ENCODE results near the gene PTPRF.

Gene PTPRF

DNA sequence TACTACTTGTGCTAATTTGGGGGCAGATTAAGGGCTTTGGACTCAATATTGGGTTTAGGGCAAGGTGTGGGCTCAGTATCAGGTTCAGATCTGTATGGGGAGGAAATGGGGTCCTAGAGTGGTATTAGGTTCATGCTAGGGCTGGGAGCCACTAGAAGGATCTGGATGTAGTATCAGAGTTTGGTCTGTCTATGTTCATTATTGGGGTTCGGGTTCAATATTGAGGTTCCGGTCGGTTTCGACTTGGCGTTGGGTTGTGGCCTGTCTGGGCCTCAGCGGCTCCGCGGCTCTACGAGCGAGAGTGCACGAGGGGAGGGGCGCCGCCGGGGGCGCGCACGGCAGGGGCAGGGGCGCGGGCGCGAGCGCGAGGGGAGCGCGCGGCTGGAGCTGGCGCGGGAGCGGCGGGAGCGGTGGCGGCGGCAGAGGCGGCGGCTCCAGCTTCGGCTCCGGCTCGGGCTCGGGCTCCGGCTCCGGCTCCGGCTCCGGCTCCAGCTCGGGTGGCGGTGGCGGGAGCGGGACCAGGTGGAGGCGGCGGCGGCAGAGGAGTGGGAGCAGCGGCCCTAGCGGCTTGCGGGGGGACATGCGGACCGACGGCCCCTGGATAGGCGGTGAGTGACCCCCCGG lies at the start of gene PTPRF:
Gene PTPRF (plus strand): TSS at position 401 of the 624 bp plus-strand sequence. CDS start 14,193 bp downstream, outside the sequence.
- no peaks in the 10 kb centered on the region for H3K36me3 ChIP-seq (ENCODE audit: control insufficient read depth in 2 of 2, insufficient read depth in 2 of 2, low read length in 2 of 2)
- H3K27me3 ChIP-seq (ENCODE audit: control insufficient read depth in 2 of 2, insufficient read depth in 2 of 2, low read length in 2 of 2), result no peaks in the 10 kb centered on the region
- H3K4me1 ChIP-seq (ENCODE audit: control insufficient read depth in 2 of 2, insufficient read depth in 2 of 2, low read length in 2 of 2), result peaks cover 22 to 42% of the 10 kb centered on the region in 2 donors
- H3K9me3 ChIP-seq (ENCODE audit: control insufficient read depth in 2 of 2, low read length in 2 of 2), result no peaks in the 10 kb centered on the region
- peak within 1 kb of the TSS; percentile 84 to 86 for H3K27ac ChIP-seq (ENCODE audit: low read depth in 2 of 2, low read length in 2 of 2)
- H3K9ac ChIP-seq (ENCODE audit: low read depth in 1 of 2, low read length in 2 of 2), result peak within 1 kb of the TSS; percentile 85 to 86
- peak within 1 kb of the TSS; percentile 82 to 83 for H3K4me3 ChIP-seq (ENCODE audit: low read length in 2 of 2)

DNA sequence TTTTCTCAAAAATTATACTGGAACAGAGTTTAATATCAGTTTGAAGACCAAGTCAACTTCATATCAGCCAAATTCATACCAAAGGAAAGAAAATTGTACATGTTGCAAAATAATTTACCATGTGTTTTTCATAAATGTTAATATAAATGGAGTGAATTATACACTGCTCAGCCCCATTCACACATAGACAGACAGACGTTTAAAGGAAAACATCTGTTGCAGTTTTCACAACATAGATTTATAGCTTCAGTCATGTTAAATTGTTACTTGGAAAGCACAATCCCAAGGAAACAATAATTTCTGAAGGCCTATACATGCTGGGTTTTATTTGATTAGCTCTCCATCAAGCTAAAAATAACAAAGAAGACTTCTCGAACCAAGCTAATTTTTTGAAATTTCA lies 49.2 kb upstream of the PTPRF start:
- no peak overlapping the region for H3K27ac ChIP-seq (ENCODE audit: low read depth in 2 of 2, low read length in 2 of 2)

GRCh38 chr1:43482215-43482614 lies 48.5 kb upstream of the PTPRF start:
- Histone ChIP-seq H3K27ac (ENCODE audit: low read depth in 2 of 2, low read length in 2 of 2) (no peak overlapping the region), H3K27me3 (ENCODE audit: control insufficient read depth in 2 of 2, insufficient read depth in 2 of 2, low read length in 2 of 2) (no peaks in the 10 kb centered on the region), H3K4me1 (ENCODE audit: control insufficient read depth in 2 of 2, insufficient read depth in 2 of 2, low read length in 2 of 2) (peaks cover 0 to 2% of the 10 kb centered on the region in 2 donors), H3K9ac (ENCODE audit: low read depth in 1 of 2, low read length in 2 of 2) (no peak overlapping the region), H3K4me3 (ENCODE audit: low read length in 2 of 2) (no peak overlapping the region), H3K9me3 (ENCODE audit: control insufficient read depth in 2 of 2, low read length in 2 of 2) (no peaks in the 10 kb centered on the region), H3K36me3 (ENCODE audit: control insufficient read depth in 2 of 2, insufficient read depth in 2 of 2, low read length in 2 of 2) (no peaks in the 10 kb centered on the region)

More for the DNA sequence above, 49.2 kb upstream of the PTPRF start:
- Histone ChIP-seq H3K4me1 (ENCODE audit: control insufficient read depth in 2 of 2, insufficient read depth in 2 of 2, low read length in 2 of 2) (peaks cover 0 to 2% of the 10 kb centered on the region in 2 donors), H3K4me3 (ENCODE audit: low read length in 2 of 2) (no peak overlapping the region), H3K36me3 (ENCODE audit: control insufficient read depth in 2 of 2, insufficient read depth in 2 of 2, low read length in 2 of 2) (no peaks in the 10 kb centered on the region), H3K9ac (ENCODE audit: low read depth in 1 of 2, low read length in 2 of 2) (no peak overlapping the region), H3K9me3 (ENCODE audit: control insufficient read depth in 2 of 2, low read length in 2 of 2) (no peaks in the 10 kb centered on the region), H3K27me3 (ENCODE audit: control insufficient read depth in 2 of 2, insufficient read depth in 2 of 2, low read length in 2 of 2) (no peaks in the 10 kb centered on the region)

DNA sequence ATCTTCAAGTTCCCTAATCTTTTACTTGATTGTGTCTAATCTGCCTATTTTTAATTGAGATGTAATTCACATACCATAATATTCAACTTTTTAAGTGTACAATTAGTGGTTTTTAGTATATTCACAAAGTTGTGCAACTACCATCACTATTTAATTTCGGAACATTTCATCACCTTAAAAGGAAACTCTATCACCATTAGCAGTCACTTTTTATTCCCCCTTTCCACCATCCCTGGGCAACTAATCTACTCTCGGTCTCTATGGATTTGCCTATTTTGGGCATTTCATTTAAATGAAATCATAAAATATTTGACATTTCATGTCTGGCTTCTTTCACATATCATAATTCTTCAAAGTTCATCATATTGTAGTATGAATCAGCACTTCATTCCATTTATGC lies 46.3 kb upstream of the PTPRF start:
- Histone ChIP-seq H3K4me1 (ENCODE audit: control insufficient read depth in 2 of 2, insufficient read depth in 2 of 2, low read length in 2 of 2) (peaks cover 0 to 2% of the 10 kb centered on the region in 2 donors), H3K9ac (ENCODE audit: low read depth in 1 of 2, low read length in 2 of 2) (no peak overlapping the region), H3K4me3 (ENCODE audit: low read length in 2 of 2) (no peak overlapping the region), H3K9me3 (ENCODE audit: control insufficient read depth in 2 of 2, low read length in 2 of 2) (peaks cover 0 to 7% of the 10 kb centered on the region in 2 donors), H3K27me3 (ENCODE audit: control insufficient read depth in 2 of 2, insufficient read depth in 2 of 2, low read length in 2 of 2) (no peaks in the 10 kb centered on the region), H3K27ac (ENCODE audit: low read depth in 2 of 2, low read length in 2 of 2) (no peak overlapping the region), H3K36me3 (ENCODE audit: control insufficient read depth in 2 of 2, insufficient read depth in 2 of 2, low read length in 2 of 2) (no peaks in the 10 kb centered on the region)

DNA sequence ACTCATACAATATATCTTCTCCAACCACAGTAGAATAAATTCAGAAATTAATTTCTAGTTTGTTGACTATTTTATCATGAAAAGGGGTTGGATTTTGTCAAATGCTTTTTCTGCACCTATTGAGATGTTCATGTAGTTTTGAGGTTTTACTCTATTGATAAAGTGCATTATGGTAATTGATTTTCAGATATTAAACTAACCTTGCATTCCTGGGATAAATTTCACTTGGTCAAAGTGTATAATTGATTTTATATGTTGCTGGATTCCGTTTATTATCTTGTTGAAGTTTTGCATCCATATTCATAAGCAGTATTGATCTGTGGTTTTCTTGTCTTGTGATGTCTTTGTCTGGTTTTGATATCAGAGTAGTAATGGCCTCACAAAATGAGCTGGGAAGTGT lies 42.5 kb upstream of the PTPRF start:
- no peak overlapping the region for H3K4me3 ChIP-seq (ENCODE audit: low read length in 2 of 2)
- no peak overlapping the region for H3K27ac ChIP-seq (ENCODE audit: low read depth in 2 of 2, low read length in 2 of 2)
- no peaks in the 10 kb centered on the region for H3K4me1 ChIP-seq (ENCODE audit: control insufficient read depth in 2 of 2, insufficient read depth in 2 of 2, low read length in 2 of 2)
- peaks cover 2 to 7% of the 10 kb centered on the region in 2 donors for H3K9me3 ChIP-seq (ENCODE audit: control insufficient read depth in 2 of 2, low read length in 2 of 2)
- H3K36me3 ChIP-seq (ENCODE audit: control insufficient read depth in 2 of 2, insufficient read depth in 2 of 2, low read length in 2 of 2), result no peaks in the 10 kb centered on the region
- no peak overlapping the region for H3K9ac ChIP-seq (ENCODE audit: low read depth in 1 of 2, low read length in 2 of 2)
- H3K27me3 ChIP-seq (ENCODE audit: control insufficient read depth in 2 of 2, insufficient read depth in 2 of 2, low read length in 2 of 2), result no peaks in the 10 kb centered on the region

GRCh38 chr1:43491061-43491460 lies 39.6 kb upstream of the PTPRF start:
- Histone ChIP-seq H3K36me3 (ENCODE audit: control insufficient read depth in 2 of 2, insufficient read depth in 2 of 2, low read length in 2 of 2) (no peaks in the 10 kb centered on the region), H3K27ac (ENCODE audit: low read depth in 2 of 2, low read length in 2 of 2) (no peak overlapping the region), H3K9me3 (ENCODE audit: control insufficient read depth in 2 of 2, low read length in 2 of 2) (peaks cover 2 to 7% of the 10 kb centered on the region in 2 donors), H3K4me3 (ENCODE audit: low read length in 2 of 2) (no peak overlapping the region), H3K9ac (ENCODE audit: low read depth in 1 of 2, low read length in 2 of 2) (no peak overlapping the region), H3K27me3 (ENCODE audit: control insufficient read depth in 2 of 2, insufficient read depth in 2 of 2, low read length in 2 of 2) (no peaks in the 10 kb centered on the region), H3K4me1 (ENCODE audit: control insufficient read depth in 2 of 2, insufficient read depth in 2 of 2, low read length in 2 of 2) (no peaks in the 10 kb centered on the region)

GRCh38 chr1:43492826-43493225 lies 37.9 kb upstream of the PTPRF start:
- no peak overlapping the region for H3K4me3 ChIP-seq (ENCODE audit: low read length in 2 of 2)
- H3K36me3 ChIP-seq (ENCODE audit: control insufficient read depth in 2 of 2, insufficient read depth in 2 of 2, low read length in 2 of 2), result no peaks in the 10 kb centered on the region
- no peaks in the 10 kb centered on the region for H3K27me3 ChIP-seq (ENCODE audit: control insufficient read depth in 2 of 2, insufficient read depth in 2 of 2, low read length in 2 of 2)
- H3K9ac ChIP-seq (ENCODE audit: low read depth in 1 of 2, low read length in 2 of 2), result no peak overlapping the region
- peaks cover 2 to 6% of the 10 kb centered on the region in 2 donors for H3K9me3 ChIP-seq (ENCODE audit: control insufficient read depth in 2 of 2, low read length in 2 of 2)
- no peak overlapping the region for H3K27ac ChIP-seq (ENCODE audit: low read depth in 2 of 2, low read length in 2 of 2)
- H3K4me1 ChIP-seq (ENCODE audit: control insufficient read depth in 2 of 2, insufficient read depth in 2 of 2, low read length in 2 of 2), result no peaks in the 10 kb centered on the region

- Histone ChIP-seq H3K9ac (ENCODE audit: low read depth in 1 of 2, low read length in 2 of 2) (no peak overlapping the region), H3K27ac (ENCODE audit: low read depth in 2 of 2, low read length in 2 of 2) (no peak overlapping the region), H3K9me3 (ENCODE audit: control insufficient read depth in 2 of 2, low read length in 2 of 2) (peaks cover 0 to 2% of the 10 kb centered on the region in 2 donors), H3K36me3 (ENCODE audit: control insufficient read depth in 2 of 2, insufficient read depth in 2 of 2, low read length in 2 of 2) (no peaks in the 10 kb centered on the region), H3K27me3 (ENCODE audit: control insufficient read depth in 2 of 2, insufficient read depth in 2 of 2, low read length in 2 of 2) (no peaks in the 10 kb centered on the region), H3K4me1 (ENCODE audit: control insufficient read depth in 2 of 2, insufficient read depth in 2 of 2, low read length in 2 of 2) (no peaks in the 10 kb centered on the region), H3K4me3 (ENCODE audit: low read length in 2 of 2) (no peak overlapping the region)
Observed at GRCh38 chr1:43493661-43494450, 36.8 kb upstream of the PTPRF start.

DNA sequence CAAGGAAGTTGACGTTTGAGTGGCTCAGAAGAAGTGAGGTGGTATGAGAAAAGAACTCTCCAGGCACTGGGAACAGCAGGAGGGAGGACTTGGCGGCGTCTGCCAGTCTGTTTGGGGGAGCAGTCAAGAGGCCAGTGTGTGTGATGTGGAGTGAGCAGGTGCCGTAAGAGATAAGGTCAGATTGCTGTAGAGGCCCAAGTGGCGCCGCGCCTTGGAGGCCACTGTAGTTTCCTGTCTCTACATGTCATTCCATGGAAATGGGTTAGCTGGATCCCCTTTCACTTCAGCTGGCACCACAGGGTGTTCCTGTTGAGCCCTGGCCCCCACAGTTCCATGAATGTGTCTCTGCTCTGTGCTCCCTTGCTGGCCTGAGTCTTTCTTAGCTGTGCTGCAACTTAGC lies 35.5 kb upstream of the PTPRF start:
- Histone ChIP-seq H3K4me1 (ENCODE audit: control insufficient read depth in 2 of 2, insufficient read depth in 2 of 2, low read length in 2 of 2) (no peaks in the 10 kb centered on the region), H3K27me3 (ENCODE audit: control insufficient read depth in 2 of 2, insufficient read depth in 2 of 2, low read length in 2 of 2) (no peaks in the 10 kb centered on the region), H3K36me3 (ENCODE audit: control insufficient read depth in 2 of 2, insufficient read depth in 2 of 2, low read length in 2 of 2) (no peaks in the 10 kb centered on the region), H3K9me3 (ENCODE audit: control insufficient read depth in 2 of 2, low read length in 2 of 2) (peaks cover 0 to 2% of the 10 kb centered on the region in 2 donors), H3K9ac (ENCODE audit: low read depth in 1 of 2, low read length in 2 of 2) (no peak overlapping the region), H3K27ac (ENCODE audit: low read depth in 2 of 2, low read length in 2 of 2) (no peak overlapping the region), H3K4me3 (ENCODE audit: low read length in 2 of 2) (no peak overlapping the region)

- Histone ChIP-seq H3K4me1 (ENCODE audit: control insufficient read depth in 2 of 2, insufficient read depth in 2 of 2, low read length in 2 of 2) (no peaks in the 10 kb centered on the region), H3K9ac (ENCODE audit: low read depth in 1 of 2, low read length in 2 of 2) (no peak overlapping the region), H3K27me3 (ENCODE audit: control insufficient read depth in 2 of 2, insufficient read depth in 2 of 2, low read length in 2 of 2) (no peaks in the 10 kb centered on the region), H3K36me3 (ENCODE audit: control insufficient read depth in 2 of 2, insufficient read depth in 2 of 2, low read length in 2 of 2) (no peaks in the 10 kb centered on the region), H3K27ac (ENCODE audit: low read depth in 2 of 2, low read length in 2 of 2) (no peak overlapping the region), H3K4me3 (ENCODE audit: low read length in 2 of 2) (no peak overlapping the region), H3K9me3 (ENCODE audit: control insufficient read depth in 2 of 2, low read length in 2 of 2) (no peaks in the 10 kb centered on the region)
Observed at GRCh38 chr1:43499898-43500297, 30.8 kb upstream of the PTPRF start.

Measured in mucosa of rectum (tissue), 2 donors.